ENCODE data around the gene OR2V1. TPM values are rescaled to one million over a fixed set of nuclear protein-coding genes. Genes with fewer than 3 reads are reported as not detected.

OR2V1 gene
- total and polyA plus RNA-seq, 2 of the 4 experiments (the other 2 are of a cell fraction) = not detected

DNA sequence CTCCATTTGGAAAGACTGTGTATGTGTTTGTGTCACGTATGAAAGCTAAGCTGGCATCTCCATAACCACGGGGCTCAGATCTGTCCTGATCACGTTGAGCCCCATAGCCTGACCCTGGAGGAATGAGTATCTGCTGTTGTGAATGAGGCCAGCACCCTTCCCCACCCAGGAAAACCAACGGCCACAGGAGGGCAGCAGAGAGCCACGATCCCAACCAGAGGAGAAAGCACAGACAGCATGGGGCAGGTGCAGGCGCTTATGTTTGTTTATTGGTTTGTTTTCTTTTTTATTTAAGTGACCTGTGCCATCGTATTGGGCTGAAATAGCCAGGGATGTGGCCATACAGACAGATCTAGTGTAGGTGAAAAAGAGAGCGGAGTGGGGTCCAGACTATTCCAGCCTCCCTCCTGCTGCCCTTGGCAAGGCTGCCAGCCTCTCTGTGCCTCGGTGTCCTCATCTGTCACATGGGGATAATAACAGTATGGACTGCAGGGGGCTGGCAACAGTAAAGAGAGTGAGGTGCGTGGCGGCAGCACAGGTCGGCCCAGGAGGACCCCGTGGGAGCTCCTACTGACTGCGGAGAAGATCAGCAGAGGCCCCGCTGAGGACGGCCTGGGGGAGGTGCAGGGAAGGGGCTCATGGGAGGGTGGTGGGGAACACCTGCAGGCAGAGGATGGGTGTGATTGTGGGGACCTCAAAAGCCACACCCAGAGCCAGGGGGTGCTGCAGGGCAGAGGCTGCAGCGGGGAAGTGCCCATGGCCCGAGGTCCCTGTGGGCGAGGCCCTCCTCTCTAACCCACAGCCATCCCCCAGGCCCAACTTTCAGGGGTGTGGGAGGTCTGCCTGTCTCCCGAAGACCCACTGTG lies 28.6 kb upstream of the OR2V1 start:
- ChIA-PET CTCF (interaction anchor here (0.6 kb wide), 1 partner anchor 39 kb away, joined by 3 read pairs; no protein-coding TSS in a partner anchor), POLR2A (ENCODE audit: unreplicated experiment) (no interaction called here)
- peak overlapping the region; percentile 55 for H2BK5ac ChIP-seq (ENCODE audit: low read depth, low read length, poor library complexity, severe bottlenecking)
- DNase-seq = peak; percentile 60
- no peaks in the 10 kb centered on the region for H3K79me1 ChIP-seq (ENCODE audit: low read depth in 1 of 2, low read length in 2 of 2)
- H3K4me3 ChIP-seq (ENCODE audit: insufficient read depth, low read depth, low read length) = no peak overlapping the region
- no peak overlapping the region for H4K91ac ChIP-seq (ENCODE audit: insufficient read depth, low read depth, low read length)
- no peak overlapping the region for H3K56ac ChIP-seq (ENCODE audit: extremely low read depth, insufficient read depth, low read length)
- dilution Hi-C loops (cut with HindIII; ENCODE audit: low sequenced_read_pairs, unreplicated experiment) (no loop called here), in situ Hi-C loops (cut with MboI; ENCODE audit: low sequenced_read_pairs) (loop anchor here (10.0 kb wide), 1 partner anchor 285 kb away; no protein-coding TSS in a partner anchor), intact Hi-C loops (cut with micrococcal nuclease) (loop anchor here (1.0 to 5.0 kb wide), 4 partner anchors 25 to 375 kb away; partner anchors contain the start of gene TRIM41)
- TF ChIP-seq MAFK (IDR thresholded peaks at IDR 0.05; ENCODE audit: low read depth, low read length) = no peak
- TF ChIP-seq, protein P1, sequence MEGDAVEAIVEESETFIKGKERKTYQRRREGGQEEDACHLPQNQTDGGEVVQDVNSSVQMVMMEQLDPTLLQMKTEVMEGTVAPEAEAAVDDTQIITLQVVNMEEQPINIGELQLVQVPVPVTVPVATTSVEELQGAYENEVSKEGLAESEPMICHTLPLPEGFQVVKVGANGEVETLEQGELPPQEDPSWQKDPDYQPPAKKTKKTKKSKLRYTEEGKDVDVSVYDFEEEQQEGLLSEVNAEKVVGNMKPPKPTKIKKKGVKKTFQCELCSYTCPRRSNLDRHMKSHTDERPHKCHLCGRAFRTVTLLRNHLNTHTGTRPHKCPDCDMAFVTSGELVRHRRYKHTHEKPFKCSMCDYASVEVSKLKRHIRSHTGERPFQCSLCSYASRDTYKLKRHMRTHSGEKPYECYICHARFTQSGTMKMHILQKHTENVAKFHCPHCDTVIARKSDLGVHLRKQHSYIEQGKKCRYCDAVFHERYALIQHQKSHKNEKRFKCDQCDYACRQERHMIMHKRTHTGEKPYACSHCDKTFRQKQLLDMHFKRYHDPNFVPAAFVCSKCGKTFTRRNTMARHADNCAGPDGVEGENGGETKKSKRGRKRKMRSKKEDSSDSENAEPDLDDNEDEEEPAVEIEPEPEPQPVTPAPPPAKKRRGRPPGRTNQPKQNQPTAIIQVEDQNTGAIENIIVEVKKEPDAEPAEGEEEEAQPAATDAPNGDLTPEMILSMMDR (conservative IDR thresholded peaks at IDR 0.05; ENCODE audit: low read depth, low read length) = peak; percentile 93
- TF ChIP-seq SMC3 (IDR thresholded peaks at IDR 0.05; ENCODE audit: low read depth, low read length) = peak; percentile 82
- peak; percentile 52 for TF ChIP-seq RCOR1 (IDR thresholded peaks at IDR 0.05; ENCODE audit: insufficient replicate concordance, low read length)
- peak; percentile 59; the same call in 1 of the 2 replicates for TF ChIP-seq MAZ (IDR thresholded peaks at IDR 0.05; ENCODE audit: borderline replicate concordance, low read depth, low read length)
- TF ChIP-seq MXI1 (IDR thresholded peaks at IDR 0.05; ENCODE audit: borderline replicate concordance, low read depth, low read length) = no peak
- peak; percentile 92 for TF ChIP-seq RAD21 (IDR thresholded peaks at IDR 0.05; ENCODE audit: low read length)
- H4K5ac ChIP-seq (ENCODE audit: low read depth, low read length) = no peak overlapping the region
- H3K23ac ChIP-seq (ENCODE audit: low read depth, low read length) = no peak overlapping the region
- no peaks in the 10 kb centered on the region for H3K9me3 ChIP-seq (ENCODE audit: control insufficient read depth, insufficient read depth, low read length)
- H3K4me1 ChIP-seq (ENCODE audit: control insufficient read depth, insufficient read depth, low read length) = peaks cover 4% of the 10 kb centered on the region
- H3K9me1 ChIP-seq (ENCODE audit: insufficient read depth, low read length) = peaks cover 3% of the 10 kb centered on the region
- no peaks in the 10 kb centered on the region for H3K36me3 ChIP-seq (ENCODE audit: control insufficient read depth, insufficient read depth, low read length)
- H4K8ac ChIP-seq (ENCODE audit: low read depth in 2 of 2, low read length in 2 of 2) = peak overlapping the region; percentile 40 to 80; a peak in 2 of 4 replicates
- H2BK120ac ChIP-seq (ENCODE audit: low read depth, low read length) = no peak overlapping the region
- 82% methylated on average over 3 of the region's 20 CpGs; no CpG with 5 or more reads in 1 of the 2 experiments for WGBS, 2 experiments (ENCODE audit: extremely low coverage in 2 of 2, insufficient read length in 1 of 2)
- H3K27ac ChIP-seq (ENCODE audit: insufficient read depth, low read length) = no peak overlapping the region
- no peak overlapping the region for H3K9ac ChIP-seq (ENCODE audit: low read depth, low read length)
- H2AK5ac ChIP-seq (ENCODE audit: low read depth, low read length) = no peak overlapping the region
- no peak overlapping the region for H3K18ac ChIP-seq (ENCODE audit: low read depth, low read length)
- no peak overlapping the region; the same call in 2 of the 3 replicates for H2BK15ac ChIP-seq (ENCODE audit: low read depth, low read length)
- no peaks in the 10 kb centered on the region for H4K20me1 ChIP-seq (ENCODE audit: insufficient read depth, low read length)
- no TSS peak for BruUV-seq (replicated peaks)
- peak overlapping the region; percentile 85 for H2AK9ac ChIP-seq (replicated peaks; ENCODE audit: low read depth, low read length, poor library complexity)
- 0 out of 2 replicates have a peak overlapping the region, but pooled peaks have one; percentile 35 for H2BK20ac ChIP-seq (ENCODE audit: low read depth, low read length)
- no peak overlapping the region for H3K4me2 ChIP-seq (ENCODE audit: low read depth, low read length)
- peak overlapping the region; percentile 98 for H2AFZ ChIP-seq (replicated peaks; ENCODE audit: low read length, poor library complexity)
- no peak overlapping the region for H3K14ac ChIP-seq (replicated peaks; ENCODE audit: low read depth, low read length)
- peak overlapping the region; percentile 60 for H3K4ac ChIP-seq (ENCODE audit: low read depth, low read length)
- H3K27me3 ChIP-seq (ENCODE audit: control insufficient read depth, insufficient read depth, low read length) = peaks cover 4% of the 10 kb centered on the region
- ATAC-seq (ENCODE audit: low read depth) = peak; percentile 89
